IMR-90 (cell line): ENCODE measurements around the gene TMEM131L. TPM values are rescaled to one million over a fixed set of nuclear protein-coding genes. Genes with fewer than 3 reads are reported as not detected.

Experiments used
- ATAC-seq: fragments of 200-7000 bp; cut with Tn5 transposase; 2 replicates; pipeline ENCODE4 v1.9.1; 2020; ENCODE audit warnings: low read depth, mild to moderate bottlenecking, moderate library complexity
- BruUV-seq: library from RNA; stranded (reverse); fragments of 400-500 nt; replicated peaks from 2 replicates; lab custom pipeline; 2021; lab: Mats Ljungman, UMichigan
- CTCF ChIA-PET: fragments of 300-600 bp; formaldehyde crosslinking; extraction: SDS; loops from one replicate; lab custom pipeline; 2021; ENCODE audit warnings: antibody characterized with exemption; lab: Yijun Ruan, JAX
- POLR2A ChIA-PET: fragments of 300-600 bp; sonication (Branson Sonifier 250); formaldehyde crosslinking; loops from one replicate; lab custom pipeline; 2022; ENCODE audit warnings: antibody characterized with exemption; ENCODE audit not compliant: unreplicated experiment; lab: Charles Lee
- DNase-seq: peaks from one replicate; pipeline ENCODE4 v3.0.0; 2013
- H2AFZ ChIP-seq: replicated peaks from 2 replicates; pipeline ENCODE3; 2013; ENCODE audit warnings: low read length, mild to moderate bottlenecking; ENCODE audit not compliant: poor library complexity
- H2AK5ac ChIP-seq: 2 replicates; pipeline ENCODE4 v1.6.1; 2013; ENCODE audit warnings: low read depth, low read length, inconsistent platforms
- H2AK9ac ChIP-seq: replicated peaks from 2 replicates; pipeline ENCODE3; 2013; ENCODE audit warnings: mild to moderate bottlenecking, low read depth, low read length, moderate library complexity; ENCODE audit not compliant: poor library complexity
- H2BK120ac ChIP-seq: 2 replicates; pipeline ENCODE4 v1.6.1; 2013; ENCODE audit warnings: low read depth, low read length, inconsistent platforms
- H2BK15ac ChIP-seq: 3 replicates; pipeline ENCODE4 v1.6.1; 2013; ENCODE audit warnings: low read depth, low read length, inconsistent platforms
- H2BK20ac ChIP-seq: 2 replicates; pipeline ENCODE4 v1.6.1; 2013; ENCODE audit warnings: low read depth, mild to moderate bottlenecking, inconsistent platforms, low read length, moderate library complexity
- H2BK5ac ChIP-seq: 2 replicates; pipeline ENCODE4 v1.6.1; 2013; ENCODE audit warnings: mild to moderate bottlenecking, low read depth, low read length, inconsistent platforms; ENCODE audit not compliant: poor library complexity, severe bottlenecking
- H3K14ac ChIP-seq: replicated peaks from 2 replicates; pipeline ENCODE4 v1.6.1; 2013; ENCODE audit warnings: low read depth, low read length, inconsistent platforms
- H3K18ac ChIP-seq: 2 replicates; pipeline ENCODE4 v1.6.1; 2013; ENCODE audit warnings: low read depth, low read length, control low read depth
- H3K23ac ChIP-seq: 2 replicates; pipeline ENCODE4 v1.6.1; 2013; ENCODE audit warnings: low read depth, low read length, inconsistent platforms
- H3K27ac ChIP-seq: 2 replicates; pipeline ENCODE4 v1.5.1; 2013; ENCODE audit warnings: mild to moderate bottlenecking, control low read depth, low read length; ENCODE audit not compliant: insufficient read depth
- H3K27me3 ChIP-seq: 2 replicates; pipeline ENCODE4 v1.6.1; 2013; ENCODE audit warnings: low read length; ENCODE audit not compliant: control insufficient read depth, insufficient read depth
- H3K36me3 ChIP-seq: 2 replicates; pipeline ENCODE4 v1.6.1; 2013; ENCODE audit warnings: low read length, mixed read lengths; ENCODE audit not compliant: control insufficient read depth, insufficient read depth
- H3K4ac ChIP-seq: 2 replicates; pipeline ENCODE4 v1.6.1; 2013; ENCODE audit warnings: low read depth, low read length, inconsistent platforms
- H3K4me1 ChIP-seq: 2 replicates; pipeline ENCODE4 v1.6.1; 2013; ENCODE audit warnings: low read length, mixed read lengths; ENCODE audit not compliant: control insufficient read depth, insufficient read depth
- H3K4me2 ChIP-seq: 2 replicates; pipeline ENCODE4 v1.6.1; 2013; ENCODE audit warnings: low read depth, mild to moderate bottlenecking, control low read depth, low read length, moderate library complexity
- H3K4me3 ChIP-seq: 2 replicates; pipeline ENCODE4 v1.5.1; 2013; ENCODE audit warnings: low read depth, mild to moderate bottlenecking, control low read depth, low read length, moderate library complexity; ENCODE audit not compliant: insufficient read depth
- H3K56ac ChIP-seq: 2 replicates; pipeline ENCODE4 v1.6.1; 2013; ENCODE audit warnings: low read length, inconsistent platforms; ENCODE audit not compliant: insufficient read depth; ENCODE audit errors: extremely low read depth
- H3K79me1 ChIP-seq, 2 experiments: 2 replicates each; pipeline ENCODE4 v1.6.1; 2013; ENCODE audit warnings: low read length in 2 of 2, inconsistent platforms in 1 of 2, low read depth in 1 of 2
- H3K9ac ChIP-seq: 2 replicates; pipeline ENCODE4 v1.6.1; 2013; ENCODE audit warnings: low read depth, low read length, control low read depth
- H3K9me1 ChIP-seq: 2 replicates; pipeline ENCODE4 v1.6.1; 2013; ENCODE audit warnings: low read length, inconsistent platforms; ENCODE audit not compliant: insufficient read depth
- H3K9me3 ChIP-seq: 2 replicates; pipeline ENCODE4 v1.6.1; 2013; ENCODE audit warnings: low read length; ENCODE audit not compliant: control insufficient read depth, insufficient read depth
- H4K20me1 ChIP-seq: 2 replicates; pipeline ENCODE4 v1.6.1; 2013; ENCODE audit warnings: low read length, inconsistent platforms; ENCODE audit not compliant: insufficient read depth
- H4K5ac ChIP-seq: 2 replicates; pipeline ENCODE4 v1.6.1; 2013; ENCODE audit warnings: mild to moderate bottlenecking, low read depth, low read length, control low read depth
- H4K8ac ChIP-seq, 2 experiments: 2 replicates each; pipeline ENCODE4 v1.6.1; 2013; ENCODE audit warnings: low read depth in 2 of 2, low read length in 2 of 2, control low read depth in 1 of 2, inconsistent platforms in 1 of 2
- H4K91ac ChIP-seq: 2 replicates; pipeline ENCODE4 v1.6.1; 2013; ENCODE audit warnings: low read depth, low read length, inconsistent platforms; ENCODE audit not compliant: insufficient read depth
- BHLHE40 ChIP-seq: fragments of 150-350 bp; IDR thresholded peaks from 2 replicates; pipeline ENCODE4 v1.6.1; 2016; ENCODE audit warnings: mild to moderate bottlenecking, low read depth, low read length
- RAD21 ChIP-seq: IDR thresholded peaks from 2 replicates; pipeline ENCODE4 v1.6.1; 2012; ENCODE audit warnings: low read length, improper control_type of control experiment
- RFX5 ChIP-seq: IDR thresholded peaks from 2 replicates; pipeline ENCODE4 v1.8.0; 2012; ENCODE audit warnings: low read depth, mild to moderate bottlenecking, low read length, moderate library complexity
- SMC3 ChIP-seq: fragments of 150-350 bp; IDR thresholded peaks from 2 replicates; pipeline ENCODE4 v1.6.1; 2016; ENCODE audit warnings: low read depth, mild to moderate bottlenecking, antibody characterized with exemption, low read length, moderate library complexity
- WGBS, 2 experiments: methylation state at CpG; one replicate each; pipeline versions ENCODE4 v1.1.5 to v1.1.7; 2013; ENCODE audit warnings: missing lambda C conversion rate in 2 of 2; ENCODE audit not compliant: insufficient read length in 1 of 2; ENCODE audit errors: extremely low coverage in 2 of 2; 5-methylcytosine and 5-hydroxymethylcytosine counted together
- dilution Hi-C: fragments of 300-500 bp; cut with HindIII; formaldehyde crosslinking; loops from one replicate; pipeline ENCODE4 v1.14.3; 2018; ENCODE audit warnings: low sequenced_read_pairs; ENCODE audit not compliant: unreplicated experiment
- in situ Hi-C: fragments of 300-500 bp; cut with MboI; formaldehyde crosslinking; loops from 3 replicates; pipeline ENCODE4 v1.14.3; 2019; ENCODE audit warnings: low sequenced_read_pairs, inconsistent platforms, mixed read lengths
- intact Hi-C: fragments of 100-400 bp; cut with micrococcal nuclease; formaldehyde crosslinking; loops from 2 replicates; pipeline ENCODE4 v1.10.0; 2022
- polyA plus RNA-seq, 3 experiments: library from polyadenylated mRNA; depleted of rRNA; stranded (reverse); fragments of >200 nt; gene quantifications; 2 replicates each; pipeline ENCODE4 v1.2.3, GENCODE V29; 2012; ENCODE audit warnings: low replicate concordance in 1 of 3
- total RNA-seq: library from RNA; depleted of rRNA; stranded (reverse); fragments of >200 nt; gene quantifications from 2 replicates; pipeline ENCODE4 v1.2.3, GENCODE V29; 2012

The TMEM131L gene
- total and polyA plus RNA-seq, 2 of the 4 experiments (the other 2 are of a cell fraction), result 8.4 to 23.8 TPM

DNA sequence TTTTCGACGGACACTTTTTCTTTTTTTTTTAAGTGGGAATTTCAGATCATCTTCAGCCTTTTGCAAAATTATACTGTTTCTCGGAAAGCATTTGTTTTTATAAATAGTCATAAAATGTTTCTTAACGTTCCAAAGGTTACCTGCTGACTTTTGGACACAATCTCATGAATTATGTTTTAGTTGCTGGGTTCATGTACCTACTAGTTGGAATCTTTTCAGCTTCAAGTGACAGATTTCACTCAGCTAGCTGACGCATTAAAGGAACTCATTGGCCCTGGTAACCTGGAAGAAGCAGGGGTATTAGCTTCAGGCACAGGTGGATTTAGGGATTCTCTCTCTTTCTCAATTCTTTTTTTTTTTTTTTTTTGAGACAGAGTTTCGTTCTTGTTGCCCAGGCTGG is 66.5 kb downstream of the TMEM131L start:
- no peak for DNase-seq
- H3K14ac ChIP-seq, result no peak overlapping the region
- POLR2A ChIA-PET, result no interaction called here
- H3K9ac ChIP-seq, result no peak overlapping the region
- H3K27me3 ChIP-seq, result no peaks in the 10 kb centered on the region
- H2BK120ac ChIP-seq, result no peak overlapping the region
- no peak overlapping the region for H4K8ac ChIP-seq
- H3K79me1 ChIP-seq, result peaks cover 3 to 5% of the 10 kb centered on the region in 2 experiments; a peak in 2 of 4 replicates
- H4K5ac ChIP-seq, result no peak overlapping the region
- H3K36me3 ChIP-seq, result no peaks in the 10 kb centered on the region
- H4K20me1 ChIP-seq, result no peaks in the 10 kb centered on the region
- no peak overlapping the region for H2AFZ ChIP-seq
- no TSS peak for BruUV-seq
- H3K27ac ChIP-seq, result no peak overlapping the region
- no CpG with 5 or more reads among the region's 6 CpGs for WGBS, 2 experiments
- peaks cover 3% of the 10 kb centered on the region; the same call in 1 of the 2 replicates for H3K4me1 ChIP-seq
- no peak overlapping the region for H3K4me2 ChIP-seq
- H3K23ac ChIP-seq, result no peak overlapping the region
- no peak overlapping the region for H2AK5ac ChIP-seq
- H4K91ac ChIP-seq, result no peak overlapping the region
- H3K9me3 ChIP-seq, result no peaks in the 10 kb centered on the region
- CTCF ChIA-PET, result interaction anchor here (0.7 kb wide), 1 partner anchor 10 kb away, joined by 3 read pairs; no protein-coding TSS in a partner anchor
- no peak overlapping the region for H3K4ac ChIP-seq
- no peak overlapping the region for H3K56ac ChIP-seq
- H3K4me3 ChIP-seq, result no peak overlapping the region
- intact Hi-C loops, result no loop called here
- H2BK5ac ChIP-seq, result no peak overlapping the region
- no peak overlapping the region for H2AK9ac ChIP-seq
- in situ Hi-C loops, result no loop called here
- dilution Hi-C loops, result no loop called here
- TF ChIP-seq RFX5, result no peak
- TF ChIP-seq SMC3, result no peak
- TF ChIP-seq BHLHE40, result no peak
- TF ChIP-seq RAD21, result no peak
- ATAC-seq, result no peak
- no peak overlapping the region for H2BK20ac ChIP-seq
- no peaks in the 10 kb centered on the region for H3K9me1 ChIP-seq
- no peak overlapping the region for H2BK15ac ChIP-seq
- no peak overlapping the region for H3K18ac ChIP-seq
